Epithelial cell of esophagus (primary cell): ENCODE measurements around the gene TSC2.

ENCODE experiments used
- DNase-seq: peaks from one replicate; pipeline ENCODE4 v3.0.0; 2010; ENCODE audit warnings: low read depth
- H3K4me3 ChIP-seq: 2 replicates; pipeline ENCODE4 v1.5.1; 2011; ENCODE audit warnings: mild to moderate bottlenecking, low read length, control low read depth
- TF ChIP-seq, protein P1 (sequence below): IDR thresholded peaks from 2 replicates; pipeline ENCODE4 v1.5.1; 2011; ENCODE audit warnings: low read depth, mild to moderate bottlenecking, low read length, control low read depth, inconsistent platforms; ENCODE audit not compliant: insufficient read depth; ENCODE audit errors: missing control alignments

The TSC2 gene

DNA sequence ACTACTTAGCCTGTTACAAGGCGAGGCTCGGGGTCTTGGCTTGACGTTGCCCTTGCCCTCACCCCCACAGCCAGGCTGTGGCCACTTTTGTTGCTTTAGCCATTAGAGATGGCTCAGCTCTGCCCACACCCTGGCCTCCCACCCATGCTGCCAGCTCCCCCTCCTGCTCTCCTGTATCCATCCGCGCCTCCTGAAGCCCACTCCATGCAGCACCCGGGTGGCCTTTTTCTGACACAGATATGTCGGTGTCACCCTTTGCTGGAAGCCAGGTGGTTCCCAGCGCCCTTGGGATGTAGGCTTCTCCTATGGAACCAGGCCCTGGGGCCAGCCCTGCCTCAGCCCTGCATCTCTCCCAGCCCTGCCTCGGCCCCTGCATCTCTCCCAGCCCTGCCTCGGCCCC lies 9.7 kb downstream of the TSC2 start:
- DNase-seq, result no peak
- H3K4me3 ChIP-seq, result no peak overlapping the region
- TF ChIP-seq, protein P1, sequence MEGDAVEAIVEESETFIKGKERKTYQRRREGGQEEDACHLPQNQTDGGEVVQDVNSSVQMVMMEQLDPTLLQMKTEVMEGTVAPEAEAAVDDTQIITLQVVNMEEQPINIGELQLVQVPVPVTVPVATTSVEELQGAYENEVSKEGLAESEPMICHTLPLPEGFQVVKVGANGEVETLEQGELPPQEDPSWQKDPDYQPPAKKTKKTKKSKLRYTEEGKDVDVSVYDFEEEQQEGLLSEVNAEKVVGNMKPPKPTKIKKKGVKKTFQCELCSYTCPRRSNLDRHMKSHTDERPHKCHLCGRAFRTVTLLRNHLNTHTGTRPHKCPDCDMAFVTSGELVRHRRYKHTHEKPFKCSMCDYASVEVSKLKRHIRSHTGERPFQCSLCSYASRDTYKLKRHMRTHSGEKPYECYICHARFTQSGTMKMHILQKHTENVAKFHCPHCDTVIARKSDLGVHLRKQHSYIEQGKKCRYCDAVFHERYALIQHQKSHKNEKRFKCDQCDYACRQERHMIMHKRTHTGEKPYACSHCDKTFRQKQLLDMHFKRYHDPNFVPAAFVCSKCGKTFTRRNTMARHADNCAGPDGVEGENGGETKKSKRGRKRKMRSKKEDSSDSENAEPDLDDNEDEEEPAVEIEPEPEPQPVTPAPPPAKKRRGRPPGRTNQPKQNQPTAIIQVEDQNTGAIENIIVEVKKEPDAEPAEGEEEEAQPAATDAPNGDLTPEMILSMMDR, result no peak

- TF ChIP-seq, protein P1, result no peak
- no peak for DNase-seq
- H3K4me3 ChIP-seq, result no peak overlapping the region
These were observed 10.6 kb downstream of the TSC2 start for GRCh38 chr16:2058420-2058819.

DNA sequence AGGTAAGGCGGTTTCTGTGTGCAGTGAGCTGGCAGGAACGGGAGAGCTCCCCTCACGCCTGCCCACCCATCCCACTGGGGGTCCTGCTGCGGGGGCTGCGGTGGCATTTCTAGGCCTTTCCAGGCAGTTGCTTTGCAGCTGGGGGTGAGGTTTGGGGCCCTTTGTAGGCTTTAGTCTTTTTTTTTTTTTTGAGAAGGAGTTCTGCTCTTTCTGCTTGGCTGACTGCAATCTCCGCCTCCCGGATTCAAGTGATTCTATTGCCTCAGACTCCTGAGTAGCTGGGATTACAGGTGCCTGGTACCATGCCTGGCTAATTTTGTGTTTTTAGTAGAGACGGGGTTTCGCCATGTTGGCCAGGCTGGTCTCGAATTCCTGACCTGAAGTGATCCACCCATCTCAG lies 11.1 kb downstream of the TSC2 start:
- no peak for DNase-seq
- TF ChIP-seq, protein P1, result no peak
- no peak overlapping the region for H3K4me3 ChIP-seq

DNA sequence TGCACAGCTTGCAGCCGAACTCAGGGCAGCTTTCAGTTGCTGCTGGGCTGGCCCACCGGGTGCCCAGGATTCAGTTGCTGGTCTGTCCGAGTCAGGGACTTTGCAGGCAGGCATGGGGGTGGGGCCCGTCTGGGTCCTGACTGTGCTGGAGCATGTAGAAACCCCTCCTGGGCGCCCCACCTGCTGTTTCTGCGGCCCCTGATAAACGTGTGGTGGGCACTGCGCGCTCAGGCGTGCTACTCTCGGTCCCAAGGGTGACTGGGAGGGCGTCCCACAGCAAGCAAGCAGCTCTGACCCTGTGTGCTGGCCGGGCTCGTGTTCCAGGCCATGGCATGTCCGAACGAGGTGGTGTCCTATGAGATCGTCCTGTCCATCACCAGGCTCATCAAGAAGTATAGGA lies 12.6 kb downstream of the TSC2 start:
- H3K4me3 ChIP-seq, result no peak overlapping the region
- DNase-seq, result no peak
- TF ChIP-seq, protein P1, result no peak

- TF ChIP-seq, protein P1, result no peak
- H3K4me3 ChIP-seq, result no peak overlapping the region
- no peak for DNase-seq
These were observed 13.2 kb downstream of the TSC2 start for GRCh38 chr16:2061023-2061422.

GRCh38 chr16:2061526-2061925 lies 13.7 kb downstream of the TSC2 start:
- TF ChIP-seq, protein P1, result no peak
- no peak for DNase-seq
- no peak overlapping the region for H3K4me3 ChIP-seq

GRCh38 chr16:2062801-2063200 lies 15.0 kb downstream of the TSC2 start:
- TF ChIP-seq, protein P1, result no peak
- H3K4me3 ChIP-seq, result no peak overlapping the region
- no peak for DNase-seq
